Astrocyte (in vitro differentiated cells and primary cell): Measurements from ENCODE around the gene FAM124B.

ENCODE experiments used
- CTCF ChIP-seq: IDR thresholded peaks from 2 replicates; pipeline ENCODE4 v1.5.1; 2011; ENCODE audit warnings: low read depth, mild to moderate bottlenecking, inconsistent platforms, low read length, moderate library complexity; ENCODE audit not compliant: insufficient read depth
- EZH2 ChIP-seq: IDR thresholded peaks from 2 replicates; pipeline ENCODE4 v1.6.1; 2012; ENCODE audit warnings: mild to moderate bottlenecking, low read length, inconsistent platforms; ENCODE audit not compliant: insufficient read depth

DNA sequence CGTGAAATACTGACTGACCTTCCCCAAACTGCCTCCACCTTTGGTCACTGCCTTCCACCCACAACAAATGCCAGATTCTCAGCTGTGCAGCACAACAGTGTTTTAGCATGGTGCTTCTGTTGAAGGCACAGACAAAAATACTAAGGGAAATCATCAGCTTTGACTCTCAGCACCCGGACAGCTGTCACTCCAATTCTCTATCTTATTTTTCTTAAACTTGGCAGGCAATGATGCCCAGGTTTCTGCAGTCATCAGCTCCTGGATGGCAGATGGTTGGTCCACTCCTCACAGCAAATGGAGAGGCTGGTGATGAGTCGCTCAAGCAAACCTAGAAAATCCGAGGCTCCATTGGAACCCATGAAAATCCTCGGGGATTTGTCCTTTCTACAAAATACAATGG is 2.9 kb upstream of the FAM124B start:
- no peak for TF ChIP-seq CTCF
- TF ChIP-seq EZH2, result no peak
